VCaP (cell line): ENCODE results near the gene SULT2B1.
A peak's percentile ranks its signal among the peaks of the same experiment; 100 is the strongest.
"Not testable (repeated sequence)": the region's sequence is repeated elsewhere in the genome, so short reads cannot be mapped to it uniquely, and the experiment has no call there.

Source experiments
- H3K27ac ChIP-seq: fragments of 450-650 bp; 2 replicates; pipeline ENCODE4 v1.5.1; 2017
- CTCF ChIP-seq: fragments of 450-650 bp; conservative IDR thresholded peaks from 2 replicates; pipeline ENCODE4 v1.5.1; 2017; ENCODE audit warnings: mild to moderate bottlenecking, moderate library complexity

SULT2B1 gene

GRCh38 chr19:48530770-48531169 lies 21.2 kb upstream of the SULT2B1 start:
- H3K27ac ChIP-seq, result peak overlapping the region; percentile 54
- no peak for TF ChIP-seq CTCF

- H3K27ac ChIP-seq, result no peak overlapping the region
- TF ChIP-seq CTCF, result no peak
Measured at GRCh38 chr19:48533770-48534169, 18.2 kb upstream of the SULT2B1 start.

DNA sequence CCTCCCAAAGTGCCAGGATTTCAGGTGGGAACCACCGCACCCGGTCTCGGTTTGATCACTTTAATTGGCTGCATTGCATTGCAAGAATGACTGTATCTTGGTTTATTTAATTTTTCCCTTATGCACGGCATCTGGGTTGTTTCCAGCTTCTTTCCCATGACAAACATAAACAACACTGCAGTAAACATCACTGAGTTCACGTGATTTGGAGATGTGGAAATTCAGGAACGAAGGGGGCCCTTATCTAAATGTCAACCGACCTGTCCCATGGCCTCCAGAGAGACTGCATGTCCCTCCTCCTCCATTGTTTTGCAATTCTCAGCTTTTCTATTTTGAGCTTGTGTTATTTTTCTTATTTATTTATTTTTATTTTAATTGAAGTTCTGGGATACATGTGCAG lies 14.4 kb upstream of the SULT2B1 start:
- H3K27ac ChIP-seq, result no peak overlapping the region
- TF ChIP-seq CTCF, result no peak

- H3K27ac ChIP-seq, result not testable (repeated sequence)
Measured at GRCh38 chr19:48538057-48538456, 13.9 kb upstream of the SULT2B1 start.

- no peak for TF ChIP-seq CTCF
- peak overlapping the region; percentile 34; the same call in 1 of the 2 replicates for H3K27ac ChIP-seq
Measured at GRCh38 chr19:48539503-48540096, 12.4 kb upstream of the SULT2B1 start.

DNA sequence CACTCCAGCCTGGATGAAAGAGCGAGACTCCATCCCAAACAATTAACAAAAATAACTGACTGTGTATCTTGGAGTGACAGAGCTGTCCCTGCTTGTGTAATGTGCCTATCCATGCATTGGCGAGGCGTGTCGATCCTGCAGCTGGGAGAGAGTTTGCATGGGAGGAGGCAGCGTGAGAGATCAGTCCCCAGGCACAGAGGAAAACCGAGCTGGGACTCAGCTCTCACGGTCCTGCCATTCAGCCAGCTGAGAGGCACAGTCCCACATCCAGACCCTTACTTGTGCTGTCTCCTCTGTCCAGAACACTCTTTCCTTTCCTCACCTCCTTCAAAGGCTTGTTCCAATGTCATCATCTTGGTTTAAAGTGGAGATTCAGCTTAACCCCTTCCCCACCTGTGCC lies 11.9 kb upstream of the SULT2B1 start:
- H3K27ac ChIP-seq, result peak overlapping the region; percentile 34; the same call in 1 of the 2 replicates
- TF ChIP-seq CTCF, result no peak

- no peak for TF ChIP-seq CTCF
- H3K27ac ChIP-seq, result peak overlapping the region; percentile 94; the same call in 1 of the 2 replicates
Measured at GRCh38 chr19:48541813-48542212, 10.2 kb upstream of the SULT2B1 start.

DNA sequence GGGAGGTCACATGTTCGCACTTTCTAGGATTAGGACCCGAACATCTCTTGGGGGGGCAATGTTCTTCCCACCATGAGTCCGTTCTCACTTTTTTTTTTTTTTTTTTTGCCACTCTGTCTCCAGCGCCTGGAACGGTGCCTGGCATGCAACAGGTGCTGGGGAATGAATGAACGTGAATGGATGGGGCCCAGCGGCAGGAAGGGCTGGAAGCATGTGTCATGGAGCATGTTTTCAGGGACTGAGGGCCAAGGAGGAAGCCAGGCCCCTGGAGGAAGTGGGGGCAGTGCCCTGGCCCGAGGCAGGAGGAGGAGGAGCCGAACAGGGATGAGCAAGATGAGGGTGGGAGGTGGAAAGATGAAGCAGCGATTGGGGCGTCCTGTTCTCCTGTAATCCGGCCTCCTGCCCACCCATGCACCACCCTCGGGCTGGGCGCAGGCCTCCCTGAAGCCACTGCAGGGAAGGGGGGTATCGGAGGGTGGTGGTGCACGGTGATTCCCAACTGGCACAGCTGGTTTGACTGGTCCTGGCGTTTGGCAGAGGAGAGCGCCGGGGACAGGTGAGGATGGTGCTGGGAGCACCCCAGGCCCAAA lies 8.8 kb upstream of the SULT2B1 start:
- H3K27ac ChIP-seq, result peak overlapping the region; percentile 94
- no peak for TF ChIP-seq CTCF
